GM18502 (cell line): ENCODE results near the gene SIPA1L3.
A peak's percentile ranks its signal among the peaks of the same experiment; 100 is the strongest.
"Not testable (repeated sequence)": the region's sequence is repeated elsewhere in the genome, so short reads cannot be mapped to it uniquely, and the experiment has no call there.

Experiments used
- ATAC-seq: cut with Tn5 transposase; IDR thresholded peaks from one replicate; pipeline ENCODE4 v1.9.1; 2021; ENCODE audit warnings: mild to moderate bottlenecking; ENCODE audit not compliant: unreplicated experiment, poor library complexity

Gene SIPA1L3

DNA sequence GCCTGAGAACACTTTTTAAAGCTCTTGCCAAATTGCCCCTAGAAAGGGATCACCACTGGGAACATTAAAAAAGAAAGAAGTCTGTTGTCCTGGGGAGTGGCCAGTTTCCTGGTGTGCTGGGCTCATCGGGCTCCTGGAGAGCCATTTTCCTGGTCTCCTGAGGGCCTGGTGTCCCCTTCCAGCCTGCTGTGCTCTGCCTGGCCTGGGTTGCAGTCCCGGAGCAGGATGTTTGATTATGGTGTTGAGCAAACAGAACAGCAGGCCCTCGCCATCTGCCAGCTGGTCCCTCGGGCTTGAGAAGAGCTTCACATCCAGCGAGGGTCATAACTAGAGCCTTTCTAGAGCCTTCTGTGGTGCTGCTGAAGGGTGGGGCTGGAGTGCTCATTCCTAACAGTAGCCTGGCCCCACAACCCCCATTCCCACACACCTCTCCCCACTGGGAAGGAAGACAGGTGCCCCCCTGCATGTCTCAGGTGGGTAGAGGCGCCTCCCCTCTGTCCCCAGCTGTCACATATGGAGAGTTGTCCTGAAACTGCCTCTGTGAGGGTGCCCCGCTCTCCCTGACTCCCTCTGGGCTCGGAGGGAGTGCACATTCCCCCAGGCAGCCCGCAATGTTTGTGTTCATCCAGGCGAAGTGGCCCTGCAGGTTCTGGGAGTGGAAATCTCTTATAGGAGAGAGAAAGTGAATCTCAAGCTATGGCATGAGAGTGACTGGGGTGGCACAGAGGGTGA is 151.1 kb downstream of the SIPA1L3 start:
- no peak for ATAC-seq

DNA sequence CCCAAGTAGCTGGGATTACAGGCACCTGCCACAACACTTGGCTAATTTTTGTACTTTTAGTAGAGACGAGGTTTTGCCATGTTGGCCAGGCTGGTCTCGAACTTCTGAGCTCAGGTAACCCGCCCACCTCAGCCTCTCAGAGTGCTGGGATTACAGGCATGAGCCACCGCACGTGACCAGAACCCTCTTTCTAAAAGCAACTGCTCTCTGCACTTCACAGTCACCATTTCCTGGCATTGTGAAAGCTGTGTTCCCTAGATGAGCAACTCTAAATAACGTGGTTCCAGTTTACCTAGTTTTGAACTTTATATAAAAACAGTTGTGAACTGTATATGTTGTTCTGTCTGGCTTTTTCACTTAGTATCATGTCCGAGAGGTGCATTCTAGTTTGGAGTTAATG is 152.9 kb downstream of the SIPA1L3 start:
- no peak for ATAC-seq

DNA sequence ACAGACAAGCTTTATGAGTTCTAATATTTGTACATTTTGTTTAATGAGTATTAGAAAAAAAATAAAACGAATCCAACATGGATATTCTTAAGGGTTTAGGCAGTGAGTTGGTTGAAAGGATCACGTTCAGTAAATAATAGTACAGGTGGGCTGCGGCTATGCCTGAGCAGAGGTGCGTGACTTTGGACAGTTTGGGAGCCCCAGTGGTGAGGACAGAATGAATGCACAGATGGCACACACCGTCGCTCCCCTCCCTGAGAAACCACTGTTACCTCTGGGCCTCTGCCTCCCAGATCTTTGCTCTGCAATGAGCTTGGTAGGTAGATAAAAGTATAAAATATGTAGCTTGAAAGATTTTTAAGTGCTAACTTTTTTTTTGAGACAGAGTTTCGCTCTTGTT is 153.3 kb downstream of the SIPA1L3 start:
- ATAC-seq: no peak

DNA sequence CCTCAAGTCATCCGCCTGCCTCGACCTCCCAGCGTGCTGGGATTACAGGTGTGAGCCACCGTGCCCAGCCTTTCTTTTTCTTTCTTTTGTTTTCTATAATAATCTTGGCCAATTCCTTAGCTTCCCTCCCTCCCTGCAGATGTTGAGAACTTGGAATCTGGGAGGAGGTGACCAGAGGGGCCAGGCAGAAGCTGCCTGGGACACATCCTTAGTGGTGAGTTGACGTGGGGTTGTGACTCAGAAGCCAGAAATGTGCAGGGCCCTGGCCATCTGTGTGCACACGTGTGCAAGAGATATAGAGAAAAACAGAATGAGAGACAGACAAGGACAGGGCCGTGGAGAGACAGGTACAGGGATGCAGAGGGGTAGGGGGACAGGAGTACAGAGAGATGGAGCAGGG is 154.3 kb downstream of the SIPA1L3 start:
- ATAC-seq: no peak

DNA sequence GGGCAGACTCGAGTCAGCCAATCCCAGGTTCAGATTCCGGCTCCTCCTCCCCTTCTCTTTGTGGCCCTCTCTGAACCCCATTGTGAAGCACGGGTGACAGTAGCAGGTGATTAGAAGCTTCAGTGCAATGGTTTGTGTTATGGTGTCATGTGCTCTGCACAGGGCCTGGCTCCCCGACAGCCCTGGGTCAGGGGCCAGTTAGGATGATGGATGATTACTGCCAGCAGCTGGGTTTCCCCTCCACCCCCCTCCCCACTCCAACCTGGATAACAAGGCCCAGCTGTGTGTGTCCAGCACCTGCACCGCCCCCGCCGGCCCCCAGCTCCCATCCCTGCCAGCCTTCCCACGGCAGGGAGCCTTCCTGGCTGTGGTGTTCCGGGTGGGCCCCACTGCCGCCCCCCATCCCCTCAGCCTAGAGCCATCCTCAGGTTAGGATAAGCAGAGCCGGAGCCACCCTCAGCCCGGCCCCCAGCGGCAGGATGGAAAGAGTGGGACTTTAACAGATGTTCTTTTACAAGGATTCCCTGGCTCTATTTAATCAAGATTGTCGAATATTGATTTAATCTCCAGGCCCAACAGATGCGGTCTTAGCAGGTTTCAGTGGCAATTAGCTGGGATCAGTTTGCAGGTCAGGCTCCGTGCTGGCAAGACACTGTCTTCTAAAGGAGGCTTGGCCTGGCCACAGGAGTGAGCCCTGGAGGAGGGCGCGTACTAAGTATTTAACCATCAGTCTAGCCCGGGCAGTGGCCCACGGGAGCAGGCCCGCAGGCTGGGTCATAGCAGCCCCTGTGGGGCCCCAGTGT is 156.2 kb downstream of the SIPA1L3 start:
- no peak for ATAC-seq

DNA sequence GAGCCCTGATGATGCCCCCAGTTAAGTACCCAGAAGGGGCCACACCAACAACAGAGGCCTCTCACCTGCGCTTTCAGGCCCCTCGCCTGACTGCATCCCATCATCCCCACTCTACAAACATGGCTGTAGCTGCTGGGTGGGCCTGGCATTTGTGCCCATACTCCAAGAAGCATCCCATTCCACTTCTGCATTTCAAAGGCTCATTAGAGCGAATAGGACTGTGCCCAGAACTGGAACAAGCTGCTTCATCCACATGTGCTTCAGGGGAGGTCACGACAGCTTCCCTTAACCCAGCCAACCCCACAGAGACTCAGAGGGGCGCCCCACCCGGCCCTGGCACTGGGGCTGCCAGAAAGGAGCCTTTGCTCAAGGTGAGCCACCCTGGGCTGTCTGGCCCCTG is 156.9 kb downstream of the SIPA1L3 start:
- ATAC-seq: no peak

DNA sequence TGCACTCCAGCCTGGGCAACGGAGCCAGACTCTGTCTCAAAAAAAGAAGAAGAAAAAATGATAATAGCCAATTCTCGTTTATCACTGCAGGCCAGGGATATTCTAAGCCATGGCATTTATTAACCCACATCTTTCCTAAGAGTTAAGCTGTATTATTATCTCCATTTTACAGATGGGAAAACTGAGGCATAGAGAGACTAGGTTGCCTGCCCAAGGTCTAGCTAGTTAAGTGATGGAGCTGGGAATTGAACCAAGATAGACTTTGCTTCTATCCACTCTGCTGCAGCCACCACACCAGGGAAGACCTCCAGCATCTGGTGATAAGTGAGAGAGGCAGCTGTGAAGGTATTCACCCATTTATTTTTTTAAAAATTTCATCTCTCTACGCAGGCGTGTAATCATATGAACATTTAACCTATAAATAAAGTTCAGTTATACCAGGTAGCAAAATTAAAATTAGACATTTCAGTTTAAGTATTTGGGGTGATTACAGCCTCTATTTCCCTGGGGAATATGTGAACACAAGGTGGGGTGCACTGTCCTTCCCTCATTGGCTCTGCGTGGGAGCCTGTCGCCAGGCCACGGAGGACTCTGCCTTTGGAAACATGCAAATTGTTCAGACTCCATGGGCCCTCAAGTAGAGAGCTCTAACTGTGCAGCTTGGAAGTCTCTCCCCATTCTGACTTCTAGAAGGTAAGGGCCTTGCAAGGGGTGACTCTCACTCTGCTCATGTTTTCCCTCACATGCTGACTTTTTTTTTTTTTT is 157.8 kb downstream of the SIPA1L3 start:
- no peak for ATAC-seq

DNA sequence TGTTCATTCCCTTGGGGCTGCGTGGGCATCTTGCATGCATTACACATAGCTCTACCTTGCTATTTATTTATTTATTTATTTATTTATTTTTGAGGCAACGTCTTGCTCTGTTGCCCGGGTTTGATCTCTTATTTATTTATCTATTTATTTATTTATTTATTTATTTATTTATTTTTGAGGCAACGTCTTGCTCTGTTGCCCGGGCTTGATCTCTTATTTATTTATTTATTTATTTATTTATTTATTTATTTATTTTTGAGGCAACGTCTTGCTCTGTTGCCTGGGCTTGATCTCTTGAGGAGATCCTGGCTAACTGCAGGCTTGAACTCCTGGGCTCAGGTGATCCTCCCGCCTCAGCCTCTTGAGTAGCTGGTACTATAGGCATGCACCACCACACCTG is 158.8 kb downstream of the SIPA1L3 start:
- ATAC-seq: not testable (repeated sequence)

DNA sequence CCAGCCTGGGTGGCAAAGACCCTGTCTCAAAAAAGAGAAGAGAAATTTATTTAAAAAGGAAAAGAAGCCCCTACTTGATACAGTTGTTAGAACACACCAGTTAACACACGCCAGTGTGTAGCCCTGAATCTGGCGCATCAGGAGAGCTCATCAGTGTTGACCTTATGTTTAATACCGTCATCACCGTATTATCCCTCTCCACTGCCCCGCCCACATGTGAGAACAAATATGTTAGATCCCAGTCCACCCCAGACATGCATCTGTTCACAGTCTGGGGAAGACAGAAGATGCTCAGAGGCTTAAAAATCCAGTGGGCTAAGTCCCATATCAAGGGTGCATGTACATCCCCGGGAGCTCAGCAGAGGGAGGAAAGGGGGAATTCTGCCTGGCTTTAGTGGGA is 161.8 kb downstream of the SIPA1L3 start:
- no peak for ATAC-seq

DNA sequence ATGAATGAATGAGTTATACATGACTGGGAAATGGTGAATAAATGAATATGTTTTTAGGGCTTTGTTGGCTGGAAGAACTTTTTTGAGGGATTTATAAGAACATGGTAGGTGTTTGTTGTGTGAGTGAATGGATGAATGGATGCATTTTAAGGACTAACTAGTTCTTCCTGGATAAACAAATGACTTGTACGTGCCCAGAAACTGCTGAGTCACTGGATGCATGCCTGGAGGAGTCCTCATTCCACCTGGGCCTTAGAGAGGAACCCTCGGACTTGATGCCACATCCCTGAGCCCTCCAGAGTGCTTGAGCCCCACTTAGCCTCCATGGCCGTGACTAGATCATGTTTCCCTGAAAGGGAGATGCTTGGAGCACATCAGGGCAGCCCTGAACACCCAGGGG is 163.6 kb downstream of the SIPA1L3 start:
- no peak for ATAC-seq

DNA sequence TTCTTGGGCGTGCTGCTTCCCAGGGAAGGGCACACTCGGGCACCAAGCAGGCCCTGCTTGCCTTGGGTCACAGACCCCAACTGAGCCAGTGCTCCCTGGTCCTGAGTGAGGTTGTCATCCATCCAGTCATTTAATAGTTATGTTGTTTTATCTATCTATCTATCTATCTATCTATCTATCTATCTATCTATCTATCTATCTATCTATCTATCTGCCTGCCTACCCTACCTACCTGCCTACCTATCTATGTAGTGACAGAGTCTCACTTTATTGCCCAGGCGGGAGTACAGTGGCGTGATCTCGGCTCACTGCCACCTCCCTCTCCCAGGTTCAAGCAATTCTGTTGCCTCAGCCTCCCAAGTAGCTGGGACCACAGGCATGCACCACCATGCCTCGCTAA is 164.0 kb downstream of the SIPA1L3 start:
- not testable (repeated sequence) for ATAC-seq

DNA sequence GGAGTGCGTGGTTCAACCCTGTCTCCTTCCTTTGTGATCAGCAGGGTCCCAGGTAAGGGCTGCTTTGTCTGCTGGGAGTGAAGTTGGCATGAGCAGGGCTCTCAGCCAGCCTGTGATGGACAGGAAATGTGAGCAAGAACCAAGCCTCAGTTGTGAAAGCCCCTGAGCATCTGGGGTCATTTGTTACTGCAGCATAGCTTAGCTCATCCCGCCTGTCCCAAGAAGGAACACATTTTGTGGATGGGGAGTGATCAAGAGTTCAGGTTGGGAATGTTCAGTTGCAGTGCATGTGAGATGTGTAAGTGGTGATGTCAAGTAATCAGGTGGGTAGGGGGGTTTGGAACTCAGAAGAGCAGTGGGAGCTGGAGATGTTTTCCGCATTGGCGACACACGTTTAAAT is 164.6 kb downstream of the SIPA1L3 start:
- ATAC-seq: no peak

DNA sequence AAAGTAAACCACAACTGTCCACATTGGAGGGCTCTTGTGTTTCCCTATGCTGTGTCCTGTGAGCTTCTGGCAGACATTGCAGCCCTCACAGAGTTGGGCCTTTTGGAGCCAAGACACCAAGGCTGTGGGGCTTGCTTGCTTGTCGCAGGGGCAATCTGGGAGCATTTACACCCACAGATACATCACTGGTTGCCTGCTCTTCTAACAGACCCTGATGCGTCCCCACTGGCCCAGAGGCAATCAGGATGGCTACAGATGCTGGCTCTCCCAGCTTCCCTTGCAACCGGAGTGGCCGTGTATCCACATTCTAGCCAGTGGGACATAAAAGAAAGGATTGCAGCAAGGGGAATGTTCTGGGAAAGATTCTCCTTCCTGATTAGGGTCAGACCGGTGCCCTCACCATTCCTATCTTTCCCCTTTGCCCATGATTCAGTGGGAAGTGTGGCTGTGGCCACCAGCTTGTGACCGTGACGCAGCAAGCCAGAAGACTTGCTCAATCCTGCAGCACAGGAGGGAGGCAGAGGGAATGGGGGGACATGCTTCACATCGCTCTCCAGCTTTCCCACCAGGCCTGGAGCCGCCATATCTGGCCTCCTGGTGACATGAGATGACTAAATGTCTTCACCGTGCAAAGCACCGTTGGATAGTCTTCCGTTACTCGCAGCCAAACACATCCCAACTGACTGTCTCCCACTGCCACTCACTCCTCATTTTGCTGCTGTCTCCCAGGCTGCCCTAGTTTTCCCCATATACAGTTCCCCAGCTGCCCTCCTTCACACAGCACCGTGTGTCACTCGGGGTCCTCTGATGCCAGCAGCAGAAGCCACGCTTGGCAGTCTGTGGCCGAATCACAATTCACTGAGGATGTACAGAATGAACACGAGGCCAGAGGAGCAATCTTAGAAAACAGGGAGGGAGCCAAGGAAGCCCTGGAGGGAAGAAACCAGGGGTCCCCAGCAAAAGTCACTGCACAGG is 166.1 kb downstream of the SIPA1L3 start:
- ATAC-seq: no peak

DNA sequence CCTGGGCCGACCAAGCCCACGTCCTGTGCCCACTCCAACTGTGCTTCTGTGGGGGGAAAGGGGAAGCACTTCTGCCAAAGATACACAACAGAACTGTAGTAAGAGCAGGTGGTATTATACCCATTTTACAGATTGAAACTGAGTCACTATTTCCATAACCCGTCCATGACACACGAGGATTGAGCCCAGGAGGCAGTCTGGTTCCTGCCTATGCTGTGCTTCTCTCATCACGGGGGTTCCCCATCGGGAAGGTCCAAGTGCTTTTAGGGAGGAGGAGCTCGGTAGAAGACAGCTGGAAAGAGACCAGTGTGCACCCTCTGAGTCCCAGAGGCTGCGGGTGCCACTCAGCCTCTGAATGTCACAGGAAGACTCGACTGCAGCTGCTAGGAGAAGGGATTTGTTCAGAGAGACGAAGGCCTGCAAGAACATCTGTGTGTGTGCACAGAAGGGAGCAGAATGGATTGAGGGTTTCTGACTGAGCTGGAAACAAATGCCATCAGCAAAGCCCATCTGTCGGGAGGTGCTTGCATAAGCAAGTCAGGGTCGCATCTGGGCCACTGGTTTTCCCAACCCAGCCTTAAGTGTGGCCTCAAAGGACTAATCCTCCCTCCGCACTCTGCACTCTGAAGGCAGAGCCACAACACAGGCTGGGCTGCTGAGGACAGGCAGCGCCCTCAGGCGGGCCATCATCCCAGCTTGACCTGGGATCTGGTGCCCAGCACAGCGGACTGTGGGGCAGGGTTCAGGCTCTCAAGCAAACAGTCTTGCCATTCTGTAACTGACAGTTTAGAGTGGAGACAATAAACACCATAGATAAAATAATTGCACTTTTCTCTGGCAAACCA is 167.1 kb downstream of the SIPA1L3 start:
- ATAC-seq: no peak

DNA sequence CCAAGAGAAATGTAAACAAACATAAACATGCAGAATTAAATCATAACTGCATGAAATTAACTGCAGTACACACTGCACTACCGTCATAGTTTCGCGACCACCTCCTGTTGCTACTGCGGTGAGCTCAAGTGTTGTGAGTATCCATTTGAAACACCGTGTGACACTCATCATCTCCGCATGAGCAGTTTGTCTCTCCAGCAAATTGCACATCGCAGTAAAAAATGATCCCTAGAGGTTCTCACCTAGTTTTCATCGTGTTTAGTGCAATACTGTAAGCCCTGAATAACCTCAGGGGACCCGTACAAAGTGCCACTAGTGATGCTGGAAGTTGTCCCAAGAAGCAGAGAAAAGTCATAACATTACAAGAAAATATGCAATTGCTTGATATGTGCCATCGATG is 169.3 kb downstream of the SIPA1L3 start:
- ATAC-seq: no peak

DNA sequence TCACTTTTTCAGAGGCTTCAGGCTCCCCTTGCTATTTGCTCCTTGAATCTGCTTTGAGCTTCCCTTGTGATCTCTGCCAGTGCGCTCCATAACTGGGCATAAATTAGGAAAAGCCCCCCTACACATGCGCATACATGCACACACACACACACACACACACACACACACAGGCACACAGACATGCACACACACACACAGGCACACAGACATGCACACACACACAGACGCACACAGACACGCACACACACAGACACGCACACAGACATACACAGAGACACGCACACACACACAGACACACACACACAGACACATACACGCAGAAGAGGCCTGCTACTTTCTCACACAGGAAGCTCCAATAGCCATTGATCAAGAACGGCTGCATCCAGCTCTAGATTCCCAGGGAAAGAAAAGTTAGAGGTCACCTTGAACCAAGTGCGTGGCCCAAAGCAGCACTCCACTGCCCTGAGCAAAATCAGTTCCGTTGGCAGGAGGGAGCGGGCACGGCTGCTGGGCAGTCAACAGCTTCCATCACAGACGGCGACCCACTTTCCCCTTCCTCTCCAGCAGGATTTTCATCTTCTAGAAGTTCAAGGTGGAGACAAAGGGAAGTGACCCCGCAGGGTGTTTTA is 171.4 kb downstream of the SIPA1L3 start:
- ATAC-seq: no peak

DNA sequence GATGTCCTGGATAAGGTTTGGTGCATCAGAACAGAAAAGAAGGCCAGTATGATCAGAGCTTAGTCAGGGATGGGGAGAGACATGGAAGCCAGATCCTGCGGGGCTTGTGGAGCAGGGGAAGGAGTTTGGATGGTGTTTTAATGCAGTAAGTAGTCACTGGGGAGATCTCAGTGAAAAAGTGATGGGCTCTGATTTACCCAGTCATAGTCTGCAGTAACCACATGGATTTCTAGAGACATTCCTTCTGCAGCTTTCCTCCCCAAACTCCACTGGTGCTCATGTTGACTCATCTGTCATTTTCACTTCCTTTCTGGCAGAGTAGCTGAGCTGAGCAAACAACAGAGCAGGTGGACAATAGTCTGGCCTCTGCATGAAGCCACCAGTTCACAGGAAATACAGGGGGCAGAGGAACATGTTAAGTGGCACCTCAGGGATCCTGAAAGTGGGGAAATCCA is 172.9 kb downstream of the SIPA1L3 start:
- peak; percentile 70 for ATAC-seq

DNA sequence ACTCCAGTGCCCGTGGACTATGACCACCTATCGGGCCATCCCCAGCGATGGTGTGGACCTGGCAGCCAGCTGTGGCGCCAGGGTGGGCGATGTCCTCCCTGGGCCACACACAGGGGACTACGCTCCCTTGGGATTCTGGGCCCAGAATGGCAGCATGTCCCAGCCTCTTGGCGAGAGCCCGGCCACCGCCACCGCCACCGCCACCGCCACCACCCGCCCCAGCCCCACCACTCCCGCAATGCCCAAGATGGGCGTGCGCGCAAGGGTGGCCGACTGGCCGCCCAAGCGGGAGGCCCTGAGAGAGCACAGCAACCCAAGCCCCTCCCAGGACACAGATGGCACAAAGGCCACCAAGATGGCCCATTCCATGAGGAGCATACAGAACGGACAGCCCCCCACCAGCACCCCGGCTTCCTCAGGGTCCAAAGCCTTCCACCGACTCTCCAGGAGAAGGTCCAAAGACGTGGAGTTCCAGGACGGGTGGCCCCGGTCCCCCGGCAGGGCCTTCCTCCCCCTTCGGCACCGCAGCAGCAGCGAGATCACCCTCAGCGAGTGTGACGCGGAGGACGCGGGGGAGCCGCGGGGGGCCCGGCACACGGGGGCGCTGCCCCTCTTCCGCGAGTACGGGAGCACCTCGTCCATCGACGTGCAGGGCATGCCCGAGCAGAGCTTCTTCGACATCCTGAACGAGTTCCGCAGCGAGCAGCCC is 174.7 kb downstream of the SIPA1L3 start:
- no peak for ATAC-seq
